Activated CD4-positive, alpha-beta T cell treated with anti-CD3 and anti-CD28 coated beads, Interleukin-2, Interleukin-4, amounts not matched to agents 100 ng/mL and 50 ng/mL, durations not matched to agents 16 hours and 8 hours (primary cell): ENCODE measurements around the gene ACSS1.

Source experiments
- DNase-seq: peaks from one replicate; pipeline ENCODE4 v3.0.0-alpha.2; 2020; ENCODE audit warnings: low spot score

The ACSS1 gene

DNA sequence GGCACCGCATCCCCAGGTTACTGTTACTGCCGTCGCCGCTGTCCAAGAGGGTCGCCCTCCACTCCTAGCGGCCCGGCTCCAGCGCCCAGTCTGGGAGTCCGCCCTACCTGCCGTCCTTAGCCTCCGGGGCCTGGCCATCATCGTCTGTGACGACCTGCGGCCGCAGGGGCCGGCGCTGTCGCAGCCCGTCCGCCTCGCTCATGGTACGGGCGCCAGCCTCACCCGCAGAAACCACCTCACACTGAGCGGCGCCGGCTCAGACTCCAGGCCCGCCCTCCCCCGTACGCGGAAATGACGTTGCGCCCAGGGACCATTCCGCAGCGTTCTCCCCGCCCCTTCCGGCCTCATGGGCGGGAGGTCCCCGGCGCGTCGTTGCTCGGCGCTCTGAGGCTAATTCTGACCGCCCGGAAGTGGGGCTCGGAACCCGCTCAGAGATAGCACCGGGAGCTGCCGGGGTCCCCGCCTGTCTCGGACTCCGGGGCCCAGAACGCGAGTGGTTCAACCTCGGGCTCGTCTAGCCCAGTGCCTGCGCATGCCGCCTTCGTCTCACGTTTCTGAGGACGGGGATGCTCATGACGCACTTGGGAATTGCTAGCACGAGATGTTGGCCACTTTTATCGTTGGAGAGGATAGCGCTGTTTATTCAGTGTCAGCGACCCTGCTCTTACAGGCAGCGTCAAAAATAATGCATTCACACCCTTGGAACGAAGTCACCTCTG lies 65.3 kb downstream of the ACSS1 start, which contains the start of gene APMAP:
TSS of gene APMAP (minus strand) at position 265 of the 719 bp plus-strand sequence. CDS start at position 202, 63 bp downstream.
- peak; percentile 96 for DNase-seq

- peak; percentile 15 for DNase-seq
Measured at GRCh38 chr20:24991897-24992486, 65.9 kb downstream of the ACSS1 start.

- DNase-seq = no peak
Measured at GRCh38 chr20:24990810-24991252, 67.1 kb downstream of the ACSS1 start.

DNA sequence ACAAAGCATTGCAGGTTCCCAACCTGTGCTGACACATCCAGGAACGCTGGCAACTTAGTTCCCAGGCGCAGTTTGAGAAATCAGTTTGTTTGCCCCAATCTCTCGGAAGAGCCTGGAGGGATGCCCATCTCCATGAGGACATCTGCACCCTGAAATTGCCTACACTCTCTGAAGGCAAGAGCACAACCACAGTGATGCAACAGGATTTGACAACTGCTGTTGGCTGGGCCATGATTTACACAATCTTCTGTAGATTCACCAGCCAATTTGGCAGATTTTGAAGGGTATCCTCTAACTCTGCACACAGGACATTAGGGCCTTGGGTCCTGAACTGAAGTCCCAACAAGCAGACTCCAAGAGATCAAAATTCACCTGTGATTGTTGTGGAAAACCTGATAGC lies 68.8 kb downstream of the ACSS1 start:
- no peak for DNase-seq

- no peak for DNase-seq
Measured at GRCh38 chr20:24987873-24988835, 69.8 kb downstream of the ACSS1 start.

- no peak for DNase-seq
Measured at GRCh38 chr20:24987244-24987643, 70.7 kb downstream of the ACSS1 start.

DNA sequence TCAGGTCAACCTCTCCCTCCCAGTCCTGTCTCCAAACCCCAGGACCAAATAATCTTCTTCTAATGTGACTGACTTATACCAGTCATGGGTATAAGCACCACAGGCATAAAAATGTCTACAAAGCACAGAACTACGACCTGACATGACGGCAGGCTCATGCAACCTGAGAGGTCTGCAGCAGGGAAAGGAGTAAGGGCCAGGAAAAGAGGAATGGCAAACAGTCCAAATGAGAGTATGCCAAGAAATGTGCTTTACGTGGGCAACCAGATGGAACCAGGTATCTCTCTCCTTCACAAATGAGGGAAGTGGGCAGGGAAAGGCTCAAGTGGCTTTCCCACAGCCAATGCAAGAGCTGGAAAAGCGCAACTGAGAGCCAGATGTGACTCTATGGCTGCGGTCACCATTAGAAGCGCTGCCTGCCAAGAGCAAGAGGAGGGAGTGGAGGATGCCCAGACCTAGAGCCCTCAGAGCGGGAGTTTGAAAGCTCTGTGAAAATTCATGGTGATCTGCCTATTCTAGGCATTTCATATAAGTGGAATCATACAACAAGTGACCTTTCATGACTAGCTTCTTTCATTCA lies 71.4 kb downstream of the ACSS1 start:
- DNase-seq = no peak

GRCh38 chr20:24985802-24986201 lies 72.1 kb downstream of the ACSS1 start:
- no peak for DNase-seq

DNA sequence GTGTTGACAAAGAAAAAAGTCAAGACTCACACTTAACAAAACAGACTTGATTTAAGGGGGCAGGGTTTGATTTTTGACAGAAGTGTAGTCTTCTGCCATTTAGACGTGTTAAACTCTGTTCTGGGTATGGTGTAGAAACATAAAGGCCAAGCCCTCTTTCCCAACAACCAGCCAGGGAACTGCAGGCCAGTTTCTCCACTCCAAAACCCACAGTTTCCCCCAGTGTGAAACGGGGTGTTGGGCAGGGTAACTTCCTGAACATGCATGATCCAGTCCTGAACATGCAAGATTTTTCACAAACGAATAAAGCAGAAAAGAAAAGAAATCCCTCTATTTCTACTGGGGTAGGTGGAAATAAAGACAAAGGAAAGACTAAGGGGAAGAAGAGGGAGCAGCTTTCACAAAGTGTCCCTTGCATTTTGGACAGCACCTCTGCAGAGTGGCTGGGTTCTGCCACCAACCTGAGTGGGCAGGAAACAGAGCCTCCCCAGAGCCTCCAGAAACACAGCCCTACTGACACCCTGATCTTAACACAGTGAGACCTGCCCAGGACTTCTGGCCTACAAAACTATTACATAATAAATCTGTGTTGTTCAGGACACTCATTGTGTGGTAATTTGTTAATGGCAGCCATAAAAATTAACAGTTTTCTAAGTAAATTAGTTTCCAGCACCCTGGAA lies 72.8 kb downstream of the ACSS1 start:
- DNase-seq = no peak

DNA sequence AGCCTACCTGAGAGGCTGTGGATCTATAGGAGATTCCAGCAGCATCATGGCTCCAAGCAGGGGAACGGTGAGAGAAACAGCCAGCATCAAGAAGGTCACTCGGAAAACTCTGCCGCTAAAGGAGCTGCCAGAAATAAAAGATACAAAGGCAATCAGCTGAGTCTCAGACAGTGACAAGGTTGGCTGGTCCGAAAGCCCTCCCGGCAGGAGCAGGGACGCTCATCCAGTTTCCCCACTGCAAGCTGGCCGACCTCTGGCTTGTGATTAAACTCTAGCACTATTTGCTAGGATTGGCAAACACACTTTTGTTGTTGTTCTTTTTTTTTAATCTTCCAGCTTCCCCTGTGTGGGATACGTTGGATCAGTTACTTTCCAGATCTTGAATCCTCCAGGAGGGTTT lies 74.0 kb downstream of the ACSS1 start:
- no peak for DNase-seq

DNA sequence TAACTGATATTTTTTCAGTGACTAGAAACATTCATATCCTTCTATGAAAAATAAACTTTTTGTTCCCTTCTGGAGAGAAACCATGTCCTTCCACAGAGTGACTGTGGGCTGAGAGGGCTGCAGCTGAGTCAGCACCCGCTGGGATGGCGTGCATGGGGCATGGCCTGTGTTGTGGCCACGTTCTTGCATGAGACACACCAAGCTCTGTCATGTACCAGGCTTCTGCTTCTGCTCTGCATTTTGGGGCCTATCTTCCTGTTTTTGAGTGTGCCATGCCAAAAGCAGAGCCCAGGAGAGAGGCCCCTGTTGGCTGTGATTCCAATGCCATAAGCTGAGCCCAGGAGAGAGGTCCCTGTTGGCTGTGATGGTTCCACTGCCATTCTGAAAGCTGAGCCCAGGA lies 76.1 kb downstream of the ACSS1 start:
- DNase-seq = no peak

DNA sequence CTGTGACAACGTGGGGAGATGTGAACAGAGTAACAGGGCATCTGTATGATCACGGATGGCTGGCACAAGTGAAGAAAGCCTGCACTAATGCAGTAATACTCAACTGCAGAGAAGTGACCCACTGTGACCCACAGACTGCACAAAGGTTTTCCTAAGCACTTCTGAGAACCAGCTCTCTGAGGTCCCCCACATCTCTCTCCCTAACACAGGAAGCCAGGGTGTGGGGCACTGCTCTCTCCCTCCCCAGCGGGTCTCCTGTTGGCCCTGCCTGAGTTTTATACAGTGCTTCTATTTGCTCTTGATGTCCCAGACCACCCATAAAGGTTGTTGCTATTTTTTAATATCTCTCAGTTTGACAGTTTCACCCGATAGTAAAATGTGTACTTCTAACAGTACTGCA lies 76.7 kb downstream of the ACSS1 start:
- no peak for DNase-seq

DNA sequence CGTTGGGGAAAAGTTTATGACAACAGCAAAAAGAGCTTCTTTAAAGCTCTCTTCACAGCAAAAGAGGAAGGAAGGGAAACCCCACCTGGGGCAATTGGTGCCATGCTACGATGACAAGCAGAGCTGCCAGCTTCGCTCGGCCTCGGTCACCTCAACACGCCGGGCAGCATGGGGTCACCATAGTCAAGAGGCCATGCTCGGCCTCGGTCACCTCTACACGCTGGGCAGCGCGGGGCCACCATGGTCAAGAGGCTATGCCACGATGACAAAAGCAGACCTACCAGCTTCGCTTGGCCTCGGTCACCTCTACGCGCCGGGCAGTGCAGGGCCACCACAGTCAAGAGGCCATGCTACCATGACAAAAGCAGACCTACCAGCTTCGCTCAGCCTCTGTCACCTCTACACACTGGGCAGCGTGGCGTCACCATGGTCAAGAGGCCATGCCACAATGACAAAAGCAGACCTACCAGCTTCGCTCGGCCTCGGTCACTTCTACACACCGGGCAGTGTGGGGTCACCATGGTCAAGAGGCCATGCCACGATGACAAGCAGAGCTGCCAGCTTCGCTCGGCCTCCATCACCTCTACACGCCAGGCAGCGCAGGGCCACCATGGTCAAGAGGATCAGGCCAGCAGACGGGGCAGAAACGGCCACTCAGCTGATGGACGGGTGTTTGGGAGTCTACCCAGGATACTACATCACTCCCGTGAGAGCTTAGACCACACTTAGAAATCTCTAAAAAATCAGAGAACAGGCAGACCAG lies 77.5 kb downstream of the ACSS1 start:
- DNase-seq = no peak

GRCh38 chr20:24979036-24979960 lies 78.6 kb downstream of the ACSS1 start:
- DNase-seq = no peak

DNA sequence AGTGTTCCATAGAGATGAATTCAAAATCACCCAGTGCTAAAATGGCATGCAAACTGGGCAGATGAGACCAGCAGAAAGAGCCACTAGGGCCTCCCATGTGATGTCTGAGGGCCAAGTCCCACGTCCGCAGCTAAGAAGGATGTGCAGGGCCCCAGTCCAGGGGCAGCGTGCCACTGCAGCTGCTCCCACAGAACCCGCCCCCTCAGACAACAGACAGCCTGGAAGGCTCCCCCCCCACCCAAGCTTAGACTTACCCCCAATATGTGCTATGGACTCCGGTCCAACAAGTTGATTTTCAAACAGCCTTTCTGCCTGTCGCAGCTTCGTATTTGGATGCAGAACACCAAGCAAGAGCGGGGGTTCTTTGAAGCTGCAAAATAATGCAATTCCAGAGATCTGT lies 79.4 kb downstream of the ACSS1 start:
- no peak for DNase-seq

- no peak for DNase-seq
Measured at GRCh38 chr20:24977797-24978196, 80.1 kb downstream of the ACSS1 start.

- no peak for DNase-seq
Measured at GRCh38 chr20:24977336-24977735, 80.6 kb downstream of the ACSS1 start.

DNA sequence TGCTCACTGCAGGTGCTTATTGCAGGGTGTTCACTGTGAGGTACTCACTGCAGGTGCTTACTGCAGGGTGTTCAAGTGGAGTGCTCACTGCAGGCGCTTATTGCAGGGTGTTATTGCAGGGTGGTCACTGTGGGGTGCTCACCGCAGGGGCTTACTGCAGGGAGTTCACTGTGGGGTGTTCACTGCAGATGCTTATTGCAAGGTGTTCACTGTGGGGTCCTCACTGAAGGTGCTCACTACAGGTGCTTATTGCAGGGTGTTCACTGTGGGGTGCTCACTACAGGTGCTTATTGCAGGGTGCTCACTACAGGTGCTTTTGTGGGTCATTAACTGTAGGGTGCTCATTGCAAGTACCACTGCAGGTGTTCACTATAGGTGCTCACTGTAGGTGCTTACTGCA lies 85.6 kb downstream of the ACSS1 start:
- no peak for DNase-seq

DNA sequence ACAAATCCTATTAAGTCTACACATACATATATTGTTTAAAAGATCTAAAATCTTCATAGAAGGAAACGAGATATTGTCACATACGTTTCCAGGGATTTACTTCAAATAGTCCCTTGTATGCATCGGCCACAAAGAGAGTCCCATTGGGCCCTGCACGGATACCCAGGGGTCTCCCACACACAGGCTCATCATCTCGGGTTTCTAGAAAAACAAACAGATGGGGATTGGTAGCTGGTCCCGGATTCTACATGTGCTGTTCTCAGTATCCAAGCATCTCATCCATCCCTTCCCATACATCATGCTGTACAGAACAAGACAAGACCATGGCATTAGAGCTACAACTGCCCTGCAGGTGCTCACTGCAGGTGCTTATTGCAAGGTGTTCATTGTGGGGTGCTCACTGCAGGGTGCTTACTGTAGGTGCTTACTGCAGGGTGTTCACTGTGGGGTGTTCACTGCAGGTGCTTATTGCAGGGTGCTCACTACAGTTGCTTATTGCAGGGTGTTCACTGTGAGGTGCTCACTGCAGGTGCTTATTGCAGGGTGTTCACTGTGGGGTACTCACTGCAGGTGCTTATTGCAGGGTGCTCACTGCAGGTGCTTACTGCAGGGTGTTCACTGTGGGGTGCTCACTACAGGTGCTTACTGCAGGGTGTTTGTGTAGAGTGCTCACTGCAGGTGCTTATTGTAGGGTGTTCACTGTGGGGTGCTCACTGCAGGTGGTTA lies 86.4 kb downstream of the ACSS1 start:
- no peak for DNase-seq
